ENCODE results near the gene PHKG2.

PHKG2 gene

GRCh38 chr16:30766933-30767284 lies 18.7 kb downstream of the PHKG2 start:
- H3F3A ChIP-seq (ENCODE audit: low read depth) = no peaks in the 10 kb centered on the region
- peaks cover 76% of the 10 kb centered on the region; the same call in 1 of the 2 replicates for H3K36me3 ChIP-seq (ENCODE audit: insufficient read depth, low read length)
- no peak overlapping the region for H2AFZ ChIP-seq (ENCODE audit: low read length)
- no peaks in the 10 kb centered on the region for H3K27me3 ChIP-seq (ENCODE audit: insufficient read depth, low read length, poor library complexity, severe bottlenecking)
- no peak overlapping the region for H3K4me3 ChIP-seq (ENCODE audit: low read length, poor library complexity, severe bottlenecking)
- H3K9ac ChIP-seq (ENCODE audit: low read depth, low read length, poor library complexity, severe bottlenecking) = no peak overlapping the region
- no peaks in the 10 kb centered on the region for H3K9me2 ChIP-seq (replicated peaks; ENCODE audit: low read depth, low read length)
- peaks cover 28% of the 10 kb centered on the region for H3K79me2 ChIP-seq (ENCODE audit: insufficient read depth, low read length)
- no peaks in the 10 kb centered on the region for H3K9me3 ChIP-seq (ENCODE audit: insufficient read depth, low read depth, low read length)
- TF ChIP-seq CTCF (conservative IDR thresholded peaks at IDR 0.05; ENCODE audit: low read length) = no peak
- TF ChIP-seq EZH2phosphoT487 (IDR thresholded peaks at IDR 0.05; ENCODE audit: borderline replicate concordance) = no peak
- peaks cover 17% of the 10 kb centered on the region for H3K4me1 ChIP-seq (ENCODE audit: insufficient read depth, low read length, poor library complexity, severe bottlenecking)
- H3K4me2 ChIP-seq (ENCODE audit: low read depth, low read length, poor library complexity, severe bottlenecking) = no peak overlapping the region
- H4K20me1 ChIP-seq (ENCODE audit: insufficient read depth, low read length, poor library complexity, severe bottlenecking) = peaks cover 22% of the 10 kb centered on the region

DNA sequence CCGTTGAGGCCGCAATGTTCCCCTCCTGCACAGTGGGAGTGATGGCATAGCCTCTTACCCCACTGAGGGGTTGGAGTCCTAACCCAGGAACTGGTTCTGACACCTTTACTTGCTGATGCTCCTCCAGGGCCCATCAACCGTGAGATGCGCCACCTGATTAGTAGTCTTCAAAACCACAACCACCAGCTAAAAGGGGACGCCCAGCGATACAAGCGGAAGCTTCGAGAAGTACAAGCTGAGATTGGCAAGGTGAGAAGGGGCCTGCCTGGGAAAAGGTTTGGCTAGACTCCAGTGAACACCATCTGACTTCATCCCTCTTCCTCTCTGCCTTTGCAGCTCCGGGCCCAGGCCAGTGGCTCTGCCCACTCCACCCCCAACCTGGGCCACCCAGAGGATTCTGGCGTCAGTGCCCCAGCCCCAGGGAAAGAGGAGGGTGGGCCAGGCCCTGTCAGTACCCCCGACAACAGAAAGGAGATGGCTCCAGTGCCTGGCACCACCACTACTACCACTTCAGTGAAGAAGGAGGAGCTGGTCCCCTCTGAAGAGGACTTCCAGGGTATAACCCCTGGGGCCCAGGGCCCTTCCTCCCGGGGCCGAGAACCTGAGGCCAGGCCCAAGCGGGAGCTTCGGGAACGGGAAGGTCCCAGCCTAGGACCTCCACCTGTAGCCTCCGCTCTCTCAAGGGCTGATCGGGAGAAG lies 19.7 kb downstream of the PHKG2 start:
- Histone ChIP-seq H3K36me3 (ENCODE audit: insufficient read depth, low read length) (peaks cover 86% of the 10 kb centered on the region; the same call in 1 of the 2 replicates), H3K4me2 (ENCODE audit: low read depth, low read length, poor library complexity, severe bottlenecking) (no peak overlapping the region), H3K4me1 (ENCODE audit: insufficient read depth, low read length, poor library complexity, severe bottlenecking) (peaks cover 13% of the 10 kb centered on the region), H2AFZ (ENCODE audit: low read length) (no peak overlapping the region), H3K9me3 (ENCODE audit: insufficient read depth, low read depth, low read length) (no peaks in the 10 kb centered on the region), H3K9ac (ENCODE audit: low read depth, low read length, poor library complexity, severe bottlenecking) (no peak overlapping the region), H3K9me2 (replicated peaks; ENCODE audit: low read depth, low read length) (no peaks in the 10 kb centered on the region), H3K27me3 (ENCODE audit: insufficient read depth, low read length, poor library complexity, severe bottlenecking) (no peaks in the 10 kb centered on the region), H3F3A (ENCODE audit: low read depth) (no peaks in the 10 kb centered on the region), H3K4me3 (ENCODE audit: low read length, poor library complexity, severe bottlenecking) (no peak overlapping the region), H4K20me1 (ENCODE audit: insufficient read depth, low read length, poor library complexity, severe bottlenecking) (peaks cover 21% of the 10 kb centered on the region), H3K79me2 (ENCODE audit: insufficient read depth, low read length) (peaks cover 20% of the 10 kb centered on the region)
- TF ChIP-seq EZH2phosphoT487 (IDR thresholded peaks at IDR 0.05; ENCODE audit: borderline replicate concordance) (no peak), CTCF (conservative IDR thresholded peaks at IDR 0.05; ENCODE audit: low read length) (no peak)

- no peak overlapping the region for H3K4me2 ChIP-seq (ENCODE audit: low read depth, low read length, poor library complexity, severe bottlenecking)
- no peak overlapping the region for H3K9ac ChIP-seq (ENCODE audit: low read depth, low read length, poor library complexity, severe bottlenecking)
- no peaks in the 10 kb centered on the region for H3K27me3 ChIP-seq (ENCODE audit: insufficient read depth, low read length, poor library complexity, severe bottlenecking)
- peaks cover 91% of the 10 kb centered on the region; the same call in 1 of the 2 replicates for H3K36me3 ChIP-seq (ENCODE audit: insufficient read depth, low read length)
- H3K9me3 ChIP-seq (ENCODE audit: insufficient read depth, low read depth, low read length) = no peaks in the 10 kb centered on the region
- no peak overlapping the region for H2AFZ ChIP-seq (ENCODE audit: low read length)
- H4K20me1 ChIP-seq (ENCODE audit: insufficient read depth, low read length, poor library complexity, severe bottlenecking) = peaks cover 13% of the 10 kb centered on the region
- H3K79me2 ChIP-seq (ENCODE audit: insufficient read depth, low read length) = peaks cover 13% of the 10 kb centered on the region; the same call in 1 of the 2 replicates
- H3K9me2 ChIP-seq (replicated peaks; ENCODE audit: low read depth, low read length) = no peaks in the 10 kb centered on the region
- TF ChIP-seq EZH2phosphoT487 (IDR thresholded peaks at IDR 0.05; ENCODE audit: borderline replicate concordance) (no peak), CTCF (conservative IDR thresholded peaks at IDR 0.05; ENCODE audit: low read length) (no peak)
- H3F3A ChIP-seq (ENCODE audit: low read depth) = no peaks in the 10 kb centered on the region
- no peak overlapping the region for H3K4me3 ChIP-seq (ENCODE audit: low read length, poor library complexity, severe bottlenecking)
- H3K4me1 ChIP-seq (ENCODE audit: insufficient read depth, low read length, poor library complexity, severe bottlenecking) = peaks cover 6% of the 10 kb centered on the region
Measured at GRCh38 chr16:30768583-30769181, 20.5 kb downstream of the PHKG2 start.
